ENCODE data around the gene EXOC3L4. TPM values are rescaled to one million over a fixed set of nuclear protein-coding genes. Genes with fewer than 3 reads are reported as not detected.
A peak's percentile ranks its signal among the peaks of the same experiment; 100 is the strongest.

Gene EXOC3L4
- polyA plus RNA-seq, 1 donor (not counting 4 experiments of a cell fraction or from before 2014, with no cell fraction given): not detected

- H4K20me1 ChIP-seq (ENCODE audit: control insufficient read depth, extremely low read depth, insufficient read depth, low read length): no peaks in the 10 kb centered on the region
- no peaks in the 10 kb centered on the region for H3K79me2 ChIP-seq (ENCODE audit: control insufficient read depth, insufficient read depth, low read length)
- H3K9me3 ChIP-seq (ENCODE audit: control insufficient read depth, low read depth, low read length): no peaks in the 10 kb centered on the region
- no peaks in the 10 kb centered on the region for H3K4me1 ChIP-seq (ENCODE audit: control insufficient read depth, extremely low read depth, insufficient read depth, low read length)
- no peaks in the 10 kb centered on the region for H3K36me3 ChIP-seq (ENCODE audit: control insufficient read depth in 2 of 2, extremely low read depth in 1 of 2, insufficient read depth in 2 of 2, low read length in 2 of 2)
- TF ChIP-seq EZH2 (IDR thresholded peaks at IDR 0.05; ENCODE audit: low read length): no peak
- TF ChIP-seq CTCF (optimal IDR thresholded peaks at IDR 0.05 in 1 of 3, IDR thresholded peaks at IDR 0.05 in 1 of 3, conservative IDR thresholded peaks at IDR 0.05 in 1 of 3; ENCODE audit: extremely low read depth in 1 of 3, insufficient read depth in 2 of 3, low read length in 3 of 3): no peak
- no peak overlapping the region for H3K4me3 ChIP-seq (ENCODE audit: control insufficient read depth in 2 of 3, extremely low read depth in 1 of 3, insufficient read depth in 2 of 3, low read depth in 1 of 3, low read length in 3 of 3)
- FAIRE-seq: no peak
- peaks cover 31% of the 10 kb centered on the region for H3K27me3 ChIP-seq (ENCODE audit: control insufficient read depth, extremely low read depth, insufficient read depth, low read length)
- dilution Hi-C loops (cut with MboI; ENCODE audit: extremely low pct_ligation_motif_present, low sequenced_read_pairs): no loop called here
- no peaks in the 10 kb centered on the region for H3K9me1 ChIP-seq (ENCODE audit: control insufficient read depth, extremely low read depth, insufficient read depth, low read length)
- no peak for DNase-seq (ENCODE audit: low read depth, low spot score)
- no peak overlapping the region for H3K4me2 ChIP-seq (ENCODE audit: control insufficient read depth, extremely low read depth, insufficient read depth, low read depth, low read length)
- no peak overlapping the region for H2AFZ ChIP-seq (ENCODE audit: control insufficient read depth, low read length)
- H3K9ac ChIP-seq (ENCODE audit: control insufficient read depth, extremely low read depth, insufficient read depth, low read length): no peak overlapping the region
- no peak overlapping the region for H3K27ac ChIP-seq (ENCODE audit: control insufficient read depth, insufficient read depth, low read length)
Measured at GRCh38 chr14:103081951-103082350, 12.6 kb upstream of the EXOC3L4 start.

GRCh38 chr14:103084021-103084919 is 10.3 kb upstream of the EXOC3L4 start, which contains the start of gene LBHD2:
Gene LBHD2, plus strand, starts transcription at chr14:103084210. Its CDS starts 1,803 bp downstream, at chr14:103086013.
- H3K4me3 ChIP-seq (ENCODE audit: control insufficient read depth in 2 of 3, extremely low read depth in 1 of 3, insufficient read depth in 2 of 3, low read depth in 1 of 3, low read length in 3 of 3): no peak within 1 kb of the TSS
- H3K9ac ChIP-seq (ENCODE audit: control insufficient read depth, extremely low read depth, insufficient read depth, low read length): no peak within 1 kb of the TSS
- peaks cover 28% of the 10 kb centered on the region for H3K27me3 ChIP-seq (ENCODE audit: control insufficient read depth, extremely low read depth, insufficient read depth, low read length)
- no peak for DNase-seq (ENCODE audit: low read depth, low spot score)
- H3K9me1 ChIP-seq (ENCODE audit: control insufficient read depth, extremely low read depth, insufficient read depth, low read length): no peaks in the 10 kb centered on the region
- TF ChIP-seq EZH2 (IDR thresholded peaks at IDR 0.05; ENCODE audit: low read length) (peak; percentile 9), CTCF (optimal IDR thresholded peaks at IDR 0.05 in 1 of 3, IDR thresholded peaks at IDR 0.05 in 1 of 3, conservative IDR thresholded peaks at IDR 0.05 in 1 of 3; ENCODE audit: extremely low read depth in 1 of 3, insufficient read depth in 2 of 3, low read length in 3 of 3) (no peak)
- no peaks in the 10 kb centered on the region for H3K36me3 ChIP-seq (ENCODE audit: control insufficient read depth in 2 of 2, extremely low read depth in 1 of 2, insufficient read depth in 2 of 2, low read length in 2 of 2)
- no peaks in the 10 kb centered on the region for H3K9me3 ChIP-seq (ENCODE audit: control insufficient read depth, low read depth, low read length)
- H3K4me2 ChIP-seq (ENCODE audit: control insufficient read depth, extremely low read depth, insufficient read depth, low read depth, low read length): no peak within 1 kb of the TSS
- H2AFZ ChIP-seq (ENCODE audit: control insufficient read depth, low read length): no peak within 1 kb of the TSS
- no peaks in the 10 kb centered on the region for H3K4me1 ChIP-seq (ENCODE audit: control insufficient read depth, extremely low read depth, insufficient read depth, low read length)
- H3K79me2 ChIP-seq (ENCODE audit: control insufficient read depth, insufficient read depth, low read length): no peaks in the 10 kb centered on the region
- no peaks in the 10 kb centered on the region for H4K20me1 ChIP-seq (ENCODE audit: control insufficient read depth, extremely low read depth, insufficient read depth, low read length)
- FAIRE-seq: no peak
- H3K27ac ChIP-seq (ENCODE audit: control insufficient read depth, insufficient read depth, low read length): no peak within 1 kb of the TSS
- dilution Hi-C loops (cut with MboI; ENCODE audit: extremely low pct_ligation_motif_present, low sequenced_read_pairs): no loop called here
